ENCODE data around the gene PABPC4L. TPM values are rescaled to one million over a fixed set of nuclear protein-coding genes. Genes with fewer than 3 reads are reported as not detected.
"Not testable (repeated sequence)": the region's sequence is repeated elsewhere in the genome, so short reads cannot be mapped to it uniquely, and the experiment has no call there.

The PABPC4L gene
- total and polyA plus RNA-seq, 7 experiments from 2014 or later, result not detected

GRCh38 chr4:134207955-134208354 lies 6.4 kb upstream of the PABPC4L start:
- intact Hi-C loops (cut with micrococcal nuclease); H3K27me3 Mint-ChIP-seq; H3K4me1 Mint-ChIP-seq; POLR2A ChIA-PET; H3K27ac ChIP-seq (ENCODE audit: low read depth, low read length); H3K9me3 ChIP-seq (ENCODE audit: control insufficient read depth in 2 of 3, low read length in 3 of 3); H3K4me1 ChIP-seq (ENCODE audit: control insufficient read depth in 2 of 2, insufficient read depth in 2 of 2, low read length in 2 of 2); H3K4me3 ChIP-seq (ENCODE audit: low read length); H3K36me3 ChIP-seq (ENCODE audit: control insufficient read depth in 2 of 3, insufficient read depth in 3 of 3, low read length in 3 of 3); H3K36me3 Mint-ChIP-seq; ATAC-seq; CTCF ChIA-PET; H3K27ac Mint-ChIP-seq; H3K27me3 ChIP-seq (ENCODE audit: control insufficient read depth in 2 of 2, insufficient read depth in 2 of 2, low read length in 2 of 2); DNase-seq: not testable (repeated sequence)
- H3K9me3 Mint-ChIP-seq, result peaks cover 0 to 17% (median 8%) of the 10 kb centered on the region in 11 donors
- peak overlapping the region in 1 of 10 donors; percentile 38 for H3K4me3 Mint-ChIP-seq

- ChIA-PET POLR2A (no interaction called here), CTCF (no interaction called here)
- Histone ChIP-seq H3K27ac (ENCODE audit: low read depth, low read length) (no peak overlapping the region), H3K27me3 (ENCODE audit: control insufficient read depth in 2 of 2, insufficient read depth in 2 of 2, low read length in 2 of 2) (no peaks in the 10 kb centered on the region), H3K9me3 (ENCODE audit: control insufficient read depth in 2 of 3, low read length in 3 of 3) (peaks cover 0 to 8% (median 0%) of the 10 kb centered on the region in 3 experiments), H3K4me1 (ENCODE audit: control insufficient read depth in 2 of 2, insufficient read depth in 2 of 2, low read length in 2 of 2) (no peaks in the 10 kb centered on the region), H3K36me3 (ENCODE audit: control insufficient read depth in 2 of 3, insufficient read depth in 3 of 3, low read length in 3 of 3) (no peaks in the 10 kb centered on the region), H3K4me3 (ENCODE audit: low read length) (no peak overlapping the region)
- ATAC-seq, result no peak
- Mint-ChIP-seq H3K27ac (no peak overlapping the region), H3K4me1 (no peaks in the 10 kb centered on the region), H3K27me3 (peaks cover 0 to 8% (median 6%) of the 10 kb centered on the region in 5 donors), H3K36me3 (peaks cover 0 to 5% (median 0%) of the 10 kb centered on the region in 5 donors), H3K4me3 (no peak overlapping the region), H3K9me3 (peaks cover 0 to 16% (median 4%) of the 10 kb centered on the region in 11 donors)
- intact Hi-C loops (cut with micrococcal nuclease), result no loop called here
- DNase-seq, result no peak
These were observed 772 bp upstream of the PABPC4L start for GRCh38 chr4:134202166-134202956.

GRCh38 chr4:134200811-134201215 lies 776 bp downstream of the PABPC4L start:
- Mint-ChIP-seq H3K4me3 (no peak overlapping the region), H3K27me3 (peaks cover 0 to 8% (median 6%) of the 10 kb centered on the region in 5 donors), H3K27ac (no peak overlapping the region), H3K4me1 (no peaks in the 10 kb centered on the region), H3K9me3 (peaks cover 0 to 11% (median 2%) of the 10 kb centered on the region in 11 donors), H3K36me3 (peaks cover 0 to 5% (median 0%) of the 10 kb centered on the region in 5 donors)
- Histone ChIP-seq H3K36me3 (ENCODE audit: control insufficient read depth in 2 of 3, insufficient read depth in 3 of 3, low read length in 3 of 3) (no peaks in the 10 kb centered on the region), H3K4me3 (ENCODE audit: low read length) (no peak overlapping the region), H3K27me3 (ENCODE audit: control insufficient read depth in 2 of 2, insufficient read depth in 2 of 2, low read length in 2 of 2) (no peaks in the 10 kb centered on the region), H3K4me1 (ENCODE audit: control insufficient read depth in 2 of 2, insufficient read depth in 2 of 2, low read length in 2 of 2) (no peaks in the 10 kb centered on the region), H3K9me3 (ENCODE audit: control insufficient read depth in 2 of 3, low read length in 3 of 3) (peaks cover 0 to 8% (median 0%) of the 10 kb centered on the region in 3 experiments), H3K27ac (ENCODE audit: low read depth, low read length) (no peak overlapping the region)
- ATAC-seq, result no peak
- intact Hi-C loops (cut with micrococcal nuclease), result no loop called here
- POLR2A ChIA-PET, result no interaction called here
- DNase-seq, result no peak
- CTCF ChIA-PET, result no interaction called here

- Mint-ChIP-seq H3K27me3 (no peaks in the 10 kb centered on the region), H3K4me3 (no peak overlapping the region), H3K36me3 (no peaks in the 10 kb centered on the region), H3K9me3 (peaks cover 0 to 26% (median 3%) of the 10 kb centered on the region in 11 donors), H3K27ac (no peak overlapping the region), H3K4me1 (no peaks in the 10 kb centered on the region)
- H3K27ac ChIP-seq (ENCODE audit: low read depth, low read length), result no peak overlapping the region
- no peaks in the 10 kb centered on the region for H3K4me1 ChIP-seq (ENCODE audit: control insufficient read depth in 2 of 2, insufficient read depth in 2 of 2, low read length in 2 of 2)
- no peaks in the 10 kb centered on the region for H3K9me3 ChIP-seq (ENCODE audit: control insufficient read depth in 2 of 3, low read length in 3 of 3)
- H3K4me3 ChIP-seq (ENCODE audit: low read length), result no peak overlapping the region
- intact Hi-C loops (cut with micrococcal nuclease), result no loop called here
- DNase-seq, result no peak
- ChIA-PET CTCF (no interaction called here), POLR2A (no interaction called here)
- no peaks in the 10 kb centered on the region for H3K36me3 ChIP-seq (ENCODE audit: control insufficient read depth in 2 of 3, insufficient read depth in 3 of 3, low read length in 3 of 3)
- H3K27me3 ChIP-seq (ENCODE audit: control insufficient read depth in 2 of 2, insufficient read depth in 2 of 2, low read length in 2 of 2), result no peaks in the 10 kb centered on the region
- ATAC-seq, result no peak
These were observed 11.6 kb downstream of the PABPC4L start for GRCh38 chr4:134189949-134190348.

- POLR2A ChIA-PET, result no interaction called here
- no peak overlapping the region for H3K4me3 ChIP-seq (ENCODE audit: low read length)
- no peaks in the 10 kb centered on the region for H3K36me3 ChIP-seq (ENCODE audit: control insufficient read depth in 2 of 3, insufficient read depth in 3 of 3, low read length in 3 of 3)
- Mint-ChIP-seq H3K27me3 (no peaks in the 10 kb centered on the region), H3K4me1 (no peaks in the 10 kb centered on the region), H3K27ac (no peak overlapping the region), H3K36me3 (no peaks in the 10 kb centered on the region), H3K9me3 (peaks cover 0 to 26% (median 3%) of the 10 kb centered on the region in 11 donors), H3K4me3 (no peak overlapping the region)
- no peaks in the 10 kb centered on the region for H3K4me1 ChIP-seq (ENCODE audit: control insufficient read depth in 2 of 2, insufficient read depth in 2 of 2, low read length in 2 of 2)
- DNase-seq (no peak), ATAC-seq (no peak)
- intact Hi-C loops (cut with micrococcal nuclease), result no loop called here
- no peaks in the 10 kb centered on the region for H3K9me3 ChIP-seq (ENCODE audit: control insufficient read depth in 2 of 3, low read length in 3 of 3)
- no peaks in the 10 kb centered on the region for H3K27me3 ChIP-seq (ENCODE audit: control insufficient read depth in 2 of 2, insufficient read depth in 2 of 2, low read length in 2 of 2)
- H3K27ac ChIP-seq (ENCODE audit: low read depth, low read length), result no peak overlapping the region
- CTCF ChIA-PET, result no interaction called here
These were observed 12.1 kb downstream of the PABPC4L start for GRCh38 chr4:134189480-134189879.

- no peak for DNase-seq
These were observed 22.9 kb downstream of the PABPC4L start for GRCh38 chr4:134178706-134179105.

GRCh38 chr4:134174271-134174670 lies 27.3 kb downstream of the PABPC4L start:
- H3K9me3 ChIP-seq (ENCODE audit: control insufficient read depth in 2 of 3, low read length in 3 of 3), result peaks cover 0 to 8% (median 0%) of the 10 kb centered on the region in 3 experiments
- no peaks in the 10 kb centered on the region for H3K27me3 Mint-ChIP-seq
- no peaks in the 10 kb centered on the region for H3K27me3 ChIP-seq (ENCODE audit: control insufficient read depth in 2 of 2, insufficient read depth in 2 of 2, low read length in 2 of 2)
- H3K36me3 Mint-ChIP-seq, result no peaks in the 10 kb centered on the region
- no peak for ATAC-seq
- no peak overlapping the region for H3K4me3 Mint-ChIP-seq
- H3K4me3 ChIP-seq (ENCODE audit: low read length), result no peak overlapping the region
- intact Hi-C loops (cut with micrococcal nuclease), result no loop called here
- H3K4me1 Mint-ChIP-seq, result no peaks in the 10 kb centered on the region
- peaks cover 0 to 36% (median 3%) of the 10 kb centered on the region in 11 donors for H3K9me3 Mint-ChIP-seq
- H3K4me1 ChIP-seq (ENCODE audit: control insufficient read depth in 2 of 2, insufficient read depth in 2 of 2, low read length in 2 of 2), result no peaks in the 10 kb centered on the region
- ChIA-PET POLR2A (no interaction called here), CTCF (no interaction called here)
- no peaks in the 10 kb centered on the region for H3K36me3 ChIP-seq (ENCODE audit: control insufficient read depth in 2 of 3, insufficient read depth in 3 of 3, low read length in 3 of 3)
- H3K27ac Mint-ChIP-seq, result no peak overlapping the region
- DNase-seq, result no peak
- no peak overlapping the region for H3K27ac ChIP-seq (ENCODE audit: low read depth, low read length)

More at GRCh38 chr4:134178706-134179105, 22.9 kb downstream of the PABPC4L start:
- CTCF ChIA-PET, result no interaction called here
- Histone ChIP-seq H3K9me3 (ENCODE audit: control insufficient read depth in 2 of 3, low read length in 3 of 3) (peaks cover 0 to 8% (median 0%) of the 10 kb centered on the region in 3 experiments), H3K27ac (ENCODE audit: low read depth, low read length) (no peak overlapping the region), H3K4me3 (ENCODE audit: low read length) (no peak overlapping the region), H3K27me3 (ENCODE audit: control insufficient read depth in 2 of 2, insufficient read depth in 2 of 2, low read length in 2 of 2) (no peaks in the 10 kb centered on the region), H3K36me3 (ENCODE audit: control insufficient read depth in 2 of 3, insufficient read depth in 3 of 3, low read length in 3 of 3) (no peaks in the 10 kb centered on the region), H3K4me1 (ENCODE audit: control insufficient read depth in 2 of 2, insufficient read depth in 2 of 2, low read length in 2 of 2) (no peaks in the 10 kb centered on the region)
- H3K4me3 Mint-ChIP-seq, result no peak overlapping the region
- POLR2A ChIA-PET, result no interaction called here
- no peaks in the 10 kb centered on the region for H3K4me1 Mint-ChIP-seq
- H3K27ac Mint-ChIP-seq, result no peak overlapping the region
- H3K36me3 Mint-ChIP-seq, result no peaks in the 10 kb centered on the region
- intact Hi-C loops (cut with micrococcal nuclease), result no loop called here
- H3K27me3 Mint-ChIP-seq, result no peaks in the 10 kb centered on the region
- peaks cover 0 to 29% (median 6%) of the 10 kb centered on the region in 11 donors for H3K9me3 Mint-ChIP-seq
- no peak for ATAC-seq

Measured in naive thymus-derived CD4-positive, alpha-beta T cell (primary cell).